ENCODE results near the gene TRA2B.
A peak's percentile ranks its signal among the peaks of the same experiment; 100 is the strongest.
"Not testable (repeated sequence)": the region's sequence is repeated elsewhere in the genome, so short reads cannot be mapped to it uniquely, and the experiment has no call there.

Gene TRA2B

GRCh38 chr3:185927501-185928200 is 10.2 kb downstream of the TRA2B start:
- no peak for DNase-seq (ENCODE audit: low spot score)

- DNase-seq (ENCODE audit: low spot score), result no peak
Measured at GRCh38 chr3:185926445-185926844, 11.4 kb downstream of the TRA2B start.

GRCh38 chr3:185925353-185925752 is 12.5 kb downstream of the TRA2B start:
- DNase-seq (ENCODE audit: low spot score), result no peak

- no peak for DNase-seq (ENCODE audit: low spot score)
Measured at GRCh38 chr3:185924375-185924774, 13.4 kb downstream of the TRA2B start.

DNA sequence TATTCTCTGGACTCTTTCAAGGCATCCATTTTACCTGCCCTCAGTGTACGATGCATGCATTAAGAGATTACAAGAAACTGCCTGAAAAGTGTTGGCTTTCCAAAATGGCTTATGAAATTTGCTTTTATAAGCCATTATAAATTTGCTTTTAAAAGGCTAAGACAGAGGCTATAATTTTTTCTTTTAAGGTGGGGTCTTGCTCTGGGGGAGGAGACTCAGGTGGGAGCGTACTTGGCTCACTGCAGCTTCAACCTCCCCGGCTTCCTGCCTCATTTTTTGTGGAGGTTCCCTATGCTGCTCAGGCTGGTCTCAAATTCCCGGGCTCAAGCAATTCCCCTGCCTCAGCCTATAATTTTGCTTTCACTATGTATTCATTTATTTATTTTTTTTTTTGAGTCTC is 17.6 kb downstream of the TRA2B start:
- DNase-seq (ENCODE audit: low spot score), result no peak

GRCh38 chr3:185916042-185916833 is 21.6 kb downstream of the TRA2B start:
- no peak for DNase-seq (ENCODE audit: low spot score)

DNA sequence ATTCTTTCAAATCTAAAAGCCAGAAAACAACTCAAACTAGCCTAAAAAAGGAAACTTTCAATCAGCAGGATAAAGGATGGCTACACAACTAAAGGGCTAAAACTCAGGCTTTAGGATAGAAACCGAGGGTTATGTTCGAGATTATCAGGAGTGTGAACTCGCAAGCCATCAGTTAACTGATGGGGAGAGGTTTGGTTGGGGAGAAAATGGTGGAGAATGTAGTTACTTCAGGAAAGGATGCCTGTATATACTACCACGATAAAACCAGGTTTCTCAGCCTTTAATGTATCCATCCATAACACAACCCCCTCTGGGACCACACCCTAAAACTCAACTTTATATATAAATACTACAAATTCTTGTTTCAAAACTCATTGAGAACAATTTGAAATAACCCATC is 22.2 kb downstream of the TRA2B start:
- no peak for DNase-seq (ENCODE audit: low spot score)

- no peak for DNase-seq (ENCODE audit: low spot score)
Measured at GRCh38 chr3:185914911-185915629, 22.7 kb downstream of the TRA2B start.

DNA sequence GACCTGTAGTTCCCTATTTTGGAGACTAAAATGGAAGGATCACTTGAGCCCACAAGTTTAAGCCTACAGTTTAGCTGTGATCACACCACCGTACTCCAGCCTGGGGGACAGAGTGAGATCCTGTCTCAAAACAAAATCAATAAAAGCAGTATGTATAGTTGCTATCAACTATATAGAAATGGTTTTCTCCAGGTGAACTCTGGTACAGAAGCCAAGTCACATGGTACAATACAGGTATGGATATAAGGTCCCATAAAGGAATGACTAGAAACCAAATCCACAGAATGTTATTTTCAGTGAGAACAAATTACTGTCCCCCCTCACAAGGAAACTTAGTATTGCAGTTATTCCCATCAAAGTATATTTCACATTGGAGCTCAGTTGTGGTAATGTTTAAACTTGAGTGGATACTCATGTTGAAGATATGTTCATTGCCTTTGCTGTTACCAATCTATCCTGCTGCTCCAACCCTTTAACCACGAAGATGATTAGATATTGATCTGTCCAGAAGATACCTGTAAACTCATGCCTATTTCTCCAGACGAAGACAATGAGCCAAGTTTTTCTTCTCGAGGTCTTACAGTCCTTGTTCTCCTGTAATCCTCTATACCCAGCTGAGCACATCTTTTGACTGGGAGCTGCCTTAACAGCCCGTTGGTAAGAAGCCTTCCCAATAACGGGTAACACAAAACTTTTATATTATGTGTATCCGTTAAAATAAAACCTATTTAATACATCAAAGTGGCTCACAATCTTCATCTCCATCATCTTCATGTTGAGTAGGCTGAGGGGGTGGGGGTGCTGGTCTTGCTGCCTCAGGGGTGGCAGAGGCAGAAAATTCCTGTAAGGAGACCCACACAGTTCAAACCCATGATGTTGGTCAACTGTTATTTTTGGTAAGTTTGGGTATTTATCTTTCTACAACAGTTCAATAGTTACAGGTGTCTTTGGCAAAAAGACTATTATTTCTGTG is 24.6 kb downstream of the TRA2B start:
- DNase-seq (ENCODE audit: low spot score), result no peak

DNA sequence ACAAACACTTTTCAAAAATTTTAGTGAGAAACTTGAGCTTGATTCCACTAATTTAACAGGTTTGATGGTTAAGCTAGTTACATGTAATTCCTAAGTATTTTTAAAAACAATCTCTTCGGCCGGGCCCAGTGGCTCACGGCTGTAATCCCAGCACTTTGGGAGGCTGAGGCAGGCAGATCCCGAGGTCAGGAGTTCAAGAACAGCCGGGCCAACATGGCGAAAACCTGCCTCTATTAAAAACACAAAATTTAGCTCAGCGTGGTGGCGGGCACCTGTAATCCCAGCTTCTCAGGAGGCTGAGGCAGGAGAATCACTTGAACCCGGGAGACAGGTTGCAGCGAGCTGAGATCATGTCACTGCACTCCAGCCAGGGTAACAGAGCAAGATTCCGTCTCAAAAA is 25.3 kb downstream of the TRA2B start:
- DNase-seq (ENCODE audit: low spot score), result no peak

DNA sequence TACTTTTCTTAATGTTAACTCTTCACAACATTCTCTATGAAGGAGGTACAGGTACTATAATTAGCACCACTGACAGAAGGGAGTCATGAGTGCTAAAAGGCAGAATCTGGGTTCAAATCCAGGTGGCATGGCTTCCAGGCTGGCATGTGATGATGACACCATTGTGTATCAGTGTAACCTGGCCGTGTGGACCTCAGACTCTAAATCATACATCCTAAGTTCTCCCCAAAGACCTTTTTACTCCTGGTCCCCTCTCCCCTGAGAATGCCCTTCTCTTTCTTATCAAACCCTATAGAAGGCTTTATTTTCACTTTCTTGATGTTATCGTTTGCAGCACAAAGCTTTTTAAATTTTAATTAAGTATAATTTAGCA is 26.8 kb downstream of the TRA2B start:
- not testable (repeated sequence) for DNase-seq (ENCODE audit: low spot score)

DNA sequence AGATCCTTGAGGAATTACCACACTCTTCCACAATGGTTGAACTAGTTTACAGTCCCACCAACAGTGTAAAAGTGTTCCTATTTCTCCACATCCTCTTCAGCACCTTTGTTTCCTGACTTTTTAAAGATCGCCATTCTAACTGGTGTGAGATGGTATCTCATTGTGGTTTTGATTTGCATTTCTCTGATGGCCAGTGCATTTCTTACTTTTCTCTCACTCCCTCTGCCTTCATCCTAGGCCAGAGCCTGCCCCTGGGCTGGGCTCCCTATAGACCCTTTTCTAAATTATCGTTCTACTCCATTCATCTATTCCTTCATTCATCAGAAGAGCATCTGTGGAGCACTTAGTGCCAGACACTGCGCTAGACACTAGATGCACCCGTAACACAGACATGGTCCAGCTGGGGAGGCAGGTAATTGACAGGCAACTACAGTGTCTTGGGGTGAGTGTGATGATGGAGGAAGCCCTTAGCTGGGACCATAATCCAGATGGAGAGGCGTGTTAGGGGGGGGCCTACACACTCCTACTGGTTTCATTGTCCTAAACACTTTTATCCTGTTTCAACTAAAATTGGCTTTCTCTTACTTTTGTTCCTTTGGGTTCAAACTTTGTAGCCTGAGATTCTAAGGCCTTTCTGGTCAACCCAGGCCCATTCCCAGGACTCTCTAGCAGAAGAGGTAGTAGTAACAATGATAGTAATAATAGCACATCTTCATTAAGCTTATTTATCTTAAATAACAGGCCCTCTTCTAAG is 27.3 kb downstream of the TRA2B start:
- DNase-seq (ENCODE audit: low spot score), result not testable (repeated sequence)

DNA sequence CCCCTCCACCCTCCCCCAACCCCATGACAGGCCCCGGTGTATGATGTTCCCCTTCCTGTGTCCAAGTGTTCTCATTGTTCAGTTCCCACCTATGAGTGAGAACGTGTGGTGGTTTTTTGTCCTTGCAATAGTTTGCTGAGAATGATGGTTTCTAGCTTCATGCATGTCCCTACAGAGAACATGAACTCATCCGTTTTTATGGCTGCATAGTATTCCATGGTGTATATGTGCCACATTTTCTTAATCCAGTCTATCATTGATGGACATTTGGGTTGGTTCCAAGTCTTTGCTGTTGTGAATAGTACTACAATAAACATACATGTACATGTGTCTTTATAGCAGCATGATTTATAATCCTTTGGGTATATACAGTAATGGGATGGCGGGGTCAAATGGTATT is 27.9 kb downstream of the TRA2B start:
- not testable (repeated sequence) for DNase-seq (ENCODE audit: low spot score)

DNA sequence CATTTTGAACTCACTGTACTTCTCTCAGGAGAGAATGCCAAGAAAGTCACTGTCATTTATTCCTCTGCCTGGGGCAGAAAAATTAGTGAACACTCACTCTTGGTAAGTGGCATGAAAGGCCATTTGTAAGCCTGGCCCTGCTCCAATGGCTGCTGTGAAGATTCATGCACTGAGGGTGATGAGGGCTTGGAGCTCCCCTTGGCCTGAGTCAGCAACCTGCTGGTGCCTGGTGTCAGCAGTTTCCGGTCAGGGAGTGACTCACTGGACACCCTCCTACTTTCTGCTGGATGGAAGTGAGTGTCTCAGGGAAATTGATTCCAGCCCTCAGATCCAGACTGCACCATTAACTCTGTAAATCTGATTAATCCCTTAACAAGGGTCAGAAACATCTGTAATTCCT is 37.6 kb downstream of the TRA2B start:
- DNase-seq (ENCODE audit: low spot score), result peak; percentile 93

GRCh38 chr3:185896636-185897035 is 41.2 kb downstream of the TRA2B start:
- DNase-seq (ENCODE audit: low spot score), result no peak

DNA sequence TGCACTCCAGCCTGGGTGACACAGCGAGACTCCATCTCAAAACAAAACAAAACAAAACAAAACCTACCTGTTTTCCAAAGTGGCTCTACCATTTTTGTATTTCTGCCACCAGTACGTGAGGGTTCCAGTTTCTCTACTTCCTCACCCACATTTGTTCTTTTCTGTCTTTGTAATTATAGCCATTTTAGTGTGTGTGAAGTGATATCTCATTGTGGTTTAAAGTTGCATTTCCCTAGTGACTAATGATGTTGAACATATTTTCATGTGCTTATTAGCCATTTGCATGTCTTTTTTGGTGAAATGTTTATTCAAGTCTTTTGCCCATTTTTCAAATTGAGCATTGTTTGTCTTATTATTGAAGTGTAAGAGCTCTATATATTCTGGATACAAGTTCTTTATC is 50.7 kb downstream of the TRA2B start:
- no peak for DNase-seq (ENCODE audit: low spot score)

DNA sequence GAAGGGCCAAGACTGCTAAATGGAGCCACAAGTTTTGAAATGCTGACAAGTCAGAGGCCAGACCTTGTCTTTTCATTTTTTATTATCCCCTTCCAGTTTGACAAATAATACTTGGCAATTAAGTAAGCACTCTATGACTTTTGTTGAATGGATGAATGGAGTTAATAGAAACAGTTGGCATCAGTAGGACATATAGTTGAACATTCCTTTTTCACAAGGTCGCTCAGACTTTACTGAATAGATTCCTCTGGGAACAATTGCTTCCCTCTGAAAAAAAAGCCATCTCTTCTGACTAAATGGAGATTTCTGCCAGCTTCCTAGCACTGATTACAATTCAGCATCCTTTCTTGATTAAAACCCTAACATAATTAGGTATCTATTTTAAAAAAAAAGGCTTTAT is 53.2 kb downstream of the TRA2B start:
- no peak for DNase-seq (ENCODE audit: low spot score)

GRCh38 chr3:185881926-185882325 is 55.9 kb downstream of the TRA2B start:
- no peak for DNase-seq (ENCODE audit: low spot score)

GRCh38 chr3:185880600-185880999 is 57.2 kb downstream of the TRA2B start:
- DNase-seq (ENCODE audit: low spot score), result no peak

GRCh38 chr3:185878920-185879319 is 58.9 kb downstream of the TRA2B start:
- no peak for DNase-seq (ENCODE audit: low spot score)

- DNase-seq (ENCODE audit: low spot score), result no peak
Measured at GRCh38 chr3:185874119-185874518, 63.7 kb downstream of the TRA2B start.

Data from kidney capillary endothelial cell (primary cell).